Measurements from ENCODE around the gene ZNF692. TPM values are rescaled to one million over a fixed set of nuclear protein-coding genes. Genes with fewer than 3 reads are reported as not detected.
"Not testable (repeated sequence)": the region's sequence is repeated elsewhere in the genome, so short reads cannot be mapped to it uniquely, and the experiment has no call there.

Gene ZNF692
- total RNA-seq, 1 donor from 2014 or later: 73.0 TPM

DNA sequence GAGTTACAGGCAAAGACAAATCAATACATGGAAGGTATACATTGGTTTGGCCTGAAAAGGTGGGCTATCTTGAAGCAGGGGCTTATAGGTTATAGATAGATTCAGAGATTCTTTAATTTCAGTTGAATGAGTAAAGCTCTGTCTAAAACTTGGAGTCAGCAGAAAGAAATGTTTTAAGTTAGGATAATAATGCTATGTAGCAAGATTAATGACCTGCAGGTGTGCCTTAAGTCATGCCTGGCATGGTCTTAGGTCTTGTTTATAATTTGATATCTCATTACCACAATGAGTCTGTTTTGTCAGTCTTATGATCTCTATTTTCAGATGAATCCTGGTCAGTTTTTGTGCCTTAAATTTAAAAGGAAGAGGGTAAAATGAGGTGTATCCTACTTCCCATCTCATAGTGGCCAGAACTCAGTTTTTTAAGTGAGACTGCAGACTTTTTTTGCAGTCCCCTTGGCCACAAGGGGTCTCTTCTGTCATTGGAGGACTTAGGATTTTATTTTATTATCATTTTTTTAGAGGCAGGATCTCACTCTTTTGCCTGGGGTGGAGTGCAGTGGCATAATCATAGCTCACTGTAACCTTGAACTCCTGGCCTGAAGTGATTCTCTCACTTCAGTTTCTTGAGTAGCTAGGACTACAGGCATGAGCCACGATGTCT, 25.9 kb upstream of the ZNF692 start:
- H3K27ac Mint-ChIP-seq: no peak overlapping the region
- DNase-seq (ENCODE audit: extremely low spot score, unreplicated experiment): no peak
- TF ChIP-seq, protein P1, sequence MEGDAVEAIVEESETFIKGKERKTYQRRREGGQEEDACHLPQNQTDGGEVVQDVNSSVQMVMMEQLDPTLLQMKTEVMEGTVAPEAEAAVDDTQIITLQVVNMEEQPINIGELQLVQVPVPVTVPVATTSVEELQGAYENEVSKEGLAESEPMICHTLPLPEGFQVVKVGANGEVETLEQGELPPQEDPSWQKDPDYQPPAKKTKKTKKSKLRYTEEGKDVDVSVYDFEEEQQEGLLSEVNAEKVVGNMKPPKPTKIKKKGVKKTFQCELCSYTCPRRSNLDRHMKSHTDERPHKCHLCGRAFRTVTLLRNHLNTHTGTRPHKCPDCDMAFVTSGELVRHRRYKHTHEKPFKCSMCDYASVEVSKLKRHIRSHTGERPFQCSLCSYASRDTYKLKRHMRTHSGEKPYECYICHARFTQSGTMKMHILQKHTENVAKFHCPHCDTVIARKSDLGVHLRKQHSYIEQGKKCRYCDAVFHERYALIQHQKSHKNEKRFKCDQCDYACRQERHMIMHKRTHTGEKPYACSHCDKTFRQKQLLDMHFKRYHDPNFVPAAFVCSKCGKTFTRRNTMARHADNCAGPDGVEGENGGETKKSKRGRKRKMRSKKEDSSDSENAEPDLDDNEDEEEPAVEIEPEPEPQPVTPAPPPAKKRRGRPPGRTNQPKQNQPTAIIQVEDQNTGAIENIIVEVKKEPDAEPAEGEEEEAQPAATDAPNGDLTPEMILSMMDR (conservative IDR thresholded peaks at IDR 0.05): peak; percentile 35
- H3K4me1 Mint-ChIP-seq (ENCODE audit: unreplicated experiment): peaks cover 18% of the 10 kb centered on the region
- no peaks in the 10 kb centered on the region for H3K36me3 Mint-ChIP-seq
- H3K4me3 Mint-ChIP-seq: no peak overlapping the region
- no peaks in the 10 kb centered on the region for H3K9me3 Mint-ChIP-seq
- H3K27me3 Mint-ChIP-seq: peaks cover 8% of the 10 kb centered on the region

DNA sequence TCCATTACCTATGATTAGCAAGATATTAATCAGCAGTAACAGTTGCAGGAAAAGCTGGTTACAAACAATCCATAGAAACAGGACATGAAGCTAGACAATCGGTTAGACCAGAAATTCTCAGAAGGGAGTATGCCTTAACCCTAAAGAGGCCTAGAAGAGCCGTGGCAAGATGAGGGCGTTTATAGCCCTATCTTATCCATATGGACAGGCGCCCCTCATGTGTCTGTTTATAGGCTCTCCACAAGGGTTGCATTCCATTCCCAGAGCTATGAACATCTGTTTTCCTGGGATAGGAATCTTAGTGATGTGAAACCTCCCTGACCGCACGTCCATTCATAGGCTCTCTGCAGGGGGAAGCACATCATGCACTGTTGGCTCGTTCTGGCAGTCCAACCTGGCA, 23.5 kb upstream of the ZNF692 start:
- not testable (repeated sequence) for H3K27ac Mint-ChIP-seq; H3K36me3 Mint-ChIP-seq; H3K9me3 Mint-ChIP-seq; DNase-seq (ENCODE audit: extremely low spot score, unreplicated experiment); H3K27me3 Mint-ChIP-seq; H3K4me3 Mint-ChIP-seq
- H3K4me1 Mint-ChIP-seq (ENCODE audit: unreplicated experiment): peaks cover 18% of the 10 kb centered on the region

DNA sequence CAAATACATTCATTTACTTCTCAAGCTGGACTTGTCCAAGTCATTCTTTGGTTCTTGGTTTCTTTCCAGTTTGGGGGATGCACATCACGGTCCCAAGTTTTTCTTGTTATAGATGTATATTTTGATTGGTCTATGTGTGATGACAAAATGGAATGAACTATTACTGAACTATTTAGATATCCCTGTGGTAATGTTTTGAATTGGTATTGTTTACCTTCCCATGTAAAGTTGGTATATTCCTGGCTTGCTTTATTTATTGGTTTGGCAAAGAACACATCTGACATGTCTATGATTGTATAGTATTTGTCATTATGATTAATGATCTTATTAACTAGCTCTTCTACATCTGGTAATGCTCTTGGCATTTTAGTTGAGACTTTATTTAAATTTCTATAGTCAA, 22.4 kb upstream of the ZNF692 start:
- no peak for DNase-seq (ENCODE audit: extremely low spot score, unreplicated experiment)
- peaks cover 8% of the 10 kb centered on the region for H3K27me3 Mint-ChIP-seq
- no peak overlapping the region for H3K4me3 Mint-ChIP-seq
- H3K9me3 Mint-ChIP-seq: no peaks in the 10 kb centered on the region
- TF ChIP-seq, protein P1 (conservative IDR thresholded peaks at IDR 0.05): no peak
- no peak overlapping the region for H3K27ac Mint-ChIP-seq
- peaks cover 14% of the 10 kb centered on the region for H3K4me1 Mint-ChIP-seq (ENCODE audit: unreplicated experiment)
- no peaks in the 10 kb centered on the region for H3K36me3 Mint-ChIP-seq

DNA sequence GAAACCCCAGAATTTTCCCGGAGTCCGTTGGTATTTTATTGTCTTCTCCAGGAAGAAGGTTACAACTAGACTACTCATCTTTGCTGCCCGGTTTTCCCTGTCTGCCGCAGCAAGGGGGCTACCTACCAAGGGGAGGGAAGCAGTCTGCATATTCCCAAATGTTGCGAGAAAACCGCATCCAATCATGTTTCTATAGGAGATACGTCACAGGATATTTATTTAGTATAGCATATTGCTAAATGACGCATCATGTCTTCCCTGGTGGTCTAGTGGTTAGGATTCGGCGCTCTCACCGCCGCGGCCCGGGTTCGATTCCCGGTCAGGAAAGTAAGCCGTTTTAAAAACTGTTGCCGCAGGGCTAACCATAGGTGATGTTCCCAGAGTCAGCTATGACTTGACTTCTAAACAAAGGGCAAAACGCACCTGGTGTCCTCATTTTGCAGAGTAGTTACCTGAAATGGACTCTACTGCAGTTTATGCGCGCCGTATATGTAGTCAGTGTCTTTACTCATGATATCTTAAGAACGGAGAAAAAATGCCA, 15.2 kb upstream of the ZNF692 start:
- H3K4me1 Mint-ChIP-seq (ENCODE audit: unreplicated experiment): peaks cover 20% of the 10 kb centered on the region
- H3K9me3 Mint-ChIP-seq: peaks cover 3% of the 10 kb centered on the region
- H3K27me3 Mint-ChIP-seq: peaks cover 14% of the 10 kb centered on the region
- peak overlapping the region; percentile 98 for H3K4me3 Mint-ChIP-seq
- H3K36me3 Mint-ChIP-seq: peaks cover 7% of the 10 kb centered on the region
- H3K27ac Mint-ChIP-seq: peak overlapping the region; percentile 99
- peak; percentile 86 for DNase-seq (ENCODE audit: extremely low spot score, unreplicated experiment)
- TF ChIP-seq, protein P1 (conservative IDR thresholded peaks at IDR 0.05): no peak

DNA sequence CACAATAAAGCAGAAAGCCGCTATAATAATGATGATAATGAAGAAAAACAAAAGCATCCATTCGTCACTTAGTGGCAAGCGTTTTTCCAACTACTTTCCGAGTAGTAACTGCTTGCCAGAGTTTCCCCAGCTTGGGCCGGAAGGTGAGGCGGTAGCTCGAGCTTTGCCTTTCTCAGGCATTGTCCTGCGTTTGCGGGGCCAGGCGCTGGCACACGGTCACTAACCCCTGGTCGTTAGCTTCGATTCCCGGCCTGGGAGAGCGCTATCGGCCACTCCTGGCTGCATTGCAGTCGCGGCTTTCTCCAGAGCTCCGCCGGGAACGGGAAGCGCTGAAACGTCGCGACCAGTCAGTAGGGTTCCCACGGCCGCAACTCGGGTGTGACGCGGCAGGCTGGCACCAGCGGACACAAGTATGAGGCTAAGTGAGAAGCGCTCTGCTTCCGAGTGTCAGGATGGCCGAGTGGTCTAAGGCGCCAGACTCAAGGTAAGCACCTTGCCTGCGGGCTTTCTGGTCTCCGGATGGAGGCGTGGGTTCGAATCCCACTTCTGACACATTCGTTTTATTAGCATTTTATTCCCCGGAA, 14.6 kb upstream of the ZNF692 start:
- H3K27me3 Mint-ChIP-seq: peaks cover 14% of the 10 kb centered on the region
- TF ChIP-seq, protein P1 (conservative IDR thresholded peaks at IDR 0.05): peak; percentile 12

DNA sequence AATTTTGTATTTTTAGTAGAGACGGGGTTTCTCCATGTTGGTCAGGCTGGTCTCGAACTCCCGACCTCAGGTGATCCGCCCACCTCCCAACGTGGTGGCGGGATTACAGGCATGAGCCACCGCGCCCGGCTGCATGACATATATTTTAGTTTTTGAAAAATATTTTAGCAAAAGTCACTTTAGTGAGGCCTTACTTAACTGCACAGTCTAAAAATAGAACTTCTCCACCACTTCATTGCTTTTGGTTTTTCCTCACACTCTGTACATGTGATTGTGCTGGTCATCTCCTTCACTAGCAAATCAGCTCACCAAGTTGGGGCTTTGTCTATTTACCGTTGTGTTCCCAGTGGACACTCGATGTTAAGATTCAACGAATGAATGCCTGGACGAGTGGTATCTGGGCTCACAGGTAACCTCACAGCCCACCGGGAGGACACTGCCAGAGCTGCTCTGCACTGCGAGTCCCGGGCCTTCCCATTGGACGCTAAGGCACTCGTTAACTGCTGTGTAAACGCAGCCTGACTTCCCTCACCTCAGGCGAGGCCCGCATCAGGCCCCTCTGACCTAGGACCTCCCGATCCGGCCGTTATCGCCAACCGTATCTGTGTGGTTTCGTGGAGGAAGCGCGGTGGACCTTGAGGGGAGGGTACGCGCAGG, 14.0 kb upstream of the ZNF692 start:
- Mint-ChIP-seq H3K4me1 (ENCODE audit: unreplicated experiment) (peaks cover 20% of the 10 kb centered on the region), H3K27ac (peak overlapping the region; percentile 99)
- TF ChIP-seq, protein P1 (conservative IDR thresholded peaks at IDR 0.05): no peak

More for the DNA sequence above, 14.6 kb upstream of the ZNF692 start:
- Mint-ChIP-seq H3K9me3 (peaks cover 3% of the 10 kb centered on the region), H3K36me3 (peaks cover 7% of the 10 kb centered on the region), H3K4me1 (ENCODE audit: unreplicated experiment) (peaks cover 20% of the 10 kb centered on the region), H3K27ac (peak overlapping the region; percentile 99), H3K4me3 (peak overlapping the region; percentile 98)
- peak; percentile 99 for DNase-seq (ENCODE audit: extremely low spot score, unreplicated experiment)

More for the DNA sequence above, 14.0 kb upstream of the ZNF692 start:
- peaks cover 14% of the 10 kb centered on the region for H3K27me3 Mint-ChIP-seq
- peaks cover 3% of the 10 kb centered on the region for H3K9me3 Mint-ChIP-seq
- DNase-seq (ENCODE audit: extremely low spot score, unreplicated experiment): peak; percentile 78
- H3K36me3 Mint-ChIP-seq: peaks cover 7% of the 10 kb centered on the region
- peak overlapping the region; percentile 98 for H3K4me3 Mint-ChIP-seq

Data from type B pancreatic cell (in vitro differentiated cells).